ENCODE measurements around the gene ABHD2.

- TF ChIP-seq POLR2AphosphoS5 (IDR thresholded peaks at IDR 0.05) (peak in 1 of 2 donors; percentile 47), CTCF (IDR thresholded peaks at IDR 0.05) (no peak), EP300 (IDR thresholded peaks at IDR 0.05) (no peak), POLR2A (IDR thresholded peaks at IDR 0.05; ENCODE audit: low read depth) (no peak)
These were observed 24.2 kb downstream of the ABHD2 start for GRCh38 chr15:89112341-89112971.

All from esophagus muscularis mucosa (tissue), 4 donors.